Liver (tissue), 9 donors: ENCODE data around the gene AHRR. TPM values are rescaled to one million over a fixed set of nuclear protein-coding genes. Genes with fewer than 3 reads are reported as not detected.

Experiments used
- DNase-seq: peaks from one replicate; pipeline ENCODE4 v3.0.0-alpha.2; 2017; ENCODE audit warnings: low spot score
- H3K27ac ChIP-seq, 2 donors: one replicate each; pipeline ENCODE4 v1.7.0; 2013; ENCODE audit warnings: inconsistent platforms in 2 of 2, low read length in 2 of 2, control low read depth in 1 of 2, low read depth in 1 of 2, mild to moderate bottlenecking in 1 of 2
- H3K27me3 ChIP-seq, 4 donors: one replicate each; pipeline versions ENCODE4 v1.6.1 to v1.7.0; 2013; ENCODE audit warnings: low read length in 3 of 4, inconsistent platforms in 1 of 4, mild to moderate bottlenecking in 1 of 4, moderate library complexity in 1 of 4; ENCODE audit not compliant: control insufficient read depth in 4 of 4, insufficient read depth in 4 of 4
- H3K36me3 ChIP-seq, 4 donors: one replicate each; pipeline versions ENCODE4 v1.6.1 to v1.7.0; 2013; ENCODE audit warnings: low read length in 3 of 4, mild to moderate bottlenecking in 3 of 4, low read depth in 1 of 4, moderate library complexity in 1 of 4; ENCODE audit not compliant: control insufficient read depth in 4 of 4, insufficient read depth in 3 of 4
- H3K4me1 ChIP-seq, 4 donors: one replicate each; pipeline versions ENCODE4 v1.6.1 to v1.7.0; 2013; ENCODE audit warnings: low read length in 3 of 4, mild to moderate bottlenecking in 3 of 4, moderate library complexity in 1 of 4; ENCODE audit not compliant: control insufficient read depth in 4 of 4, insufficient read depth in 4 of 4
- H3K4me3 ChIP-seq, 3 donors: one replicate each; pipeline versions ENCODE4 v1.6.1 to v1.7.0; 2013; ENCODE audit warnings: low read length in 3 of 3, control low read depth in 1 of 3, low read depth in 1 of 3, mild to moderate bottlenecking in 1 of 3
- H3K9ac ChIP-seq, 2 donors: one replicate each; pipeline ENCODE4 v1.7.0; 2013; ENCODE audit warnings: low read length in 2 of 2, mild to moderate bottlenecking in 2 of 2, moderate library complexity in 2 of 2, control low read depth in 1 of 2, low read depth in 1 of 2
- H3K9me3 ChIP-seq, 4 donors: one replicate each; pipeline versions ENCODE4 v1.6.1 to v1.7.0; 2013; ENCODE audit warnings: low read length in 3 of 4; ENCODE audit not compliant: control insufficient read depth in 4 of 4
- ATF3 ChIP-seq: IDR thresholded peaks from 2 replicates; pipeline ENCODE4 v1.6.1; 2016; ENCODE audit warnings: antibody characterized with exemption
- CTCF ChIP-seq: fragments of 150-350 bp; IDR thresholded peaks from 2 replicates; pipeline ENCODE4 v1.5.1; 2017; ENCODE audit warnings: improper control_type of control experiment, low read depth, low read length; ENCODE audit not compliant: missing input control
- FOXA2 ChIP-seq: IDR thresholded peaks from 2 replicates; pipeline ENCODE4 v1.6.1; 2016; ENCODE audit warnings: antibody characterized with exemption
- GABPA ChIP-seq, 2 donors: IDR thresholded peaks in 1 of 2; conservative IDR thresholded peaks in 1 of 2; 2 replicates each; pipeline ENCODE4 v1.6.1; 2016; ENCODE audit warnings: antibody characterized with exemption in 2 of 2, mild to moderate bottlenecking in 1 of 2, moderate library complexity in 1 of 2
- HNF4A ChIP-seq, 2 donors: conservative IDR thresholded peaks; 2 replicates each; pipeline ENCODE4 v1.6.1; 2016; ENCODE audit warnings: antibody characterized with exemption in 2 of 2, mild to moderate bottlenecking in 2 of 2
- HNF4G ChIP-seq: IDR thresholded peaks from 2 replicates; pipeline ENCODE4 v1.6.1; 2016; ENCODE audit warnings: antibody characterized with exemption
- JUND ChIP-seq, 2 donors: IDR thresholded peaks; 2 replicates each; pipeline ENCODE4 v1.6.1; 2016; ENCODE audit warnings: antibody characterized with exemption in 2 of 2
- MAX ChIP-seq: IDR thresholded peaks from 2 replicates; pipeline ENCODE4 v1.6.1; 2016; ENCODE audit warnings: antibody characterized with exemption
- NR2F2 ChIP-seq: IDR thresholded peaks from 2 replicates; pipeline ENCODE4 v1.6.1; 2016; ENCODE audit warnings: antibody characterized with exemption
- RAD21 ChIP-seq, 2 donors: IDR thresholded peaks; 2 replicates each; pipeline ENCODE4 v1.6.1; 2016; ENCODE audit warnings: antibody characterized with exemption in 2 of 2, mild to moderate bottlenecking in 2 of 2
- REST ChIP-seq: IDR thresholded peaks from 2 replicates; pipeline ENCODE4 v1.6.1; 2016; ENCODE audit warnings: antibody characterized with exemption, mild to moderate bottlenecking
- RXRA ChIP-seq, 2 donors: IDR thresholded peaks; 2 replicates each; pipeline ENCODE4 v1.6.1; 2017 to 2018; ENCODE audit warnings: antibody characterized with exemption in 2 of 2, mild to moderate bottlenecking in 1 of 2
- SP1 ChIP-seq: IDR thresholded peaks from 2 replicates; pipeline ENCODE4 v1.6.1; 2018; ENCODE audit warnings: antibody characterized with exemption, mild to moderate bottlenecking
- TAF1 ChIP-seq: conservative IDR thresholded peaks from 2 replicates; pipeline ENCODE4 v1.6.1; 2016; ENCODE audit warnings: antibody characterized with exemption, mild to moderate bottlenecking
- ZBTB33 ChIP-seq: IDR thresholded peaks from 2 replicates; pipeline ENCODE4 v1.6.1; 2016; ENCODE audit warnings: antibody characterized with exemption
- WGBS: extraction: QIAGEN DNeasy Blood & Tissue Kit; methylation state at CpG from one replicate; pipeline ENCODE4 v1.1.7; 2013; 5-methylcytosine and 5-hydroxymethylcytosine counted together
- polyA plus RNA-seq, 2 donors: library from polyadenylated mRNA; stranded (reverse) in 1 of 2; unstranded in 1 of 2; fragments of 200-250 nt in 1 of 2; fragments of >200 nt in 1 of 2; fragmentation: Nextera tagmentation in 1 of 2; extraction: Ambion mirVana in 1 of 2; gene quantifications; one replicate each; pipeline versions ENCODE4 v1.2.1 to v1.2.3, GENCODE V29; 2013 to 2015
- total RNA-seq, 2 donors: library from RNA; depleted of rRNA; stranded (reverse); fragments of >200 nt; gene quantifications; one replicate each; pipeline ENCODE4 v1.2.3, GENCODE V29; 2014
- donor health status: healthy.
- donor health status: healthy.
- donor health status: healthy.
- donor health status: healthy.
- donor health status: healthy.

Gene AHRR
- total and polyA plus RNA-seq, 4 donors, result 0.15 to 0.47 (median 0.24) TPM

- no peak overlapping the region for H3K9ac ChIP-seq
- H3K27me3 ChIP-seq, result no peaks in the 10 kb centered on the region
- DNase-seq, result no peak
- no peaks in the 10 kb centered on the region for H3K9me3 ChIP-seq
- TF ChIP-seq HNF4G (no peak), JUND (IDR thresholded peaks at IDR 0.05) (no peak), HNF4A (conservative IDR thresholded peaks at IDR 0.05) (no peak), RXRA (IDR thresholded peaks at IDR 0.05) (no peak), SP1 (no peak), ATF3 (no peak), GABPA (IDR thresholded peaks at IDR 0.05 in 1 of 2, conservative IDR thresholded peaks at IDR 0.05 in 1 of 2) (no peak), CTCF (no peak), ZBTB33 (no peak), MAX (no peak)
- peaks cover 0 to 1% (median 0%) of the 10 kb centered on the region in 4 donors for H3K36me3 ChIP-seq
- H3K27ac ChIP-seq, result no peak overlapping the region
- no peaks in the 10 kb centered on the region for H3K4me1 ChIP-seq
- no peak overlapping the region for H3K4me3 ChIP-seq
- WGBS, result 86% methylated on average over 32 of the region's 32 CpGs
These were observed 101.1 kb downstream of the AHRR start for GRCh38 chr5:422323-423232.

- no peaks in the 10 kb centered on the region for H3K27me3 ChIP-seq
- H3K36me3 ChIP-seq, result peaks cover 0 to 1% (median 0%) of the 10 kb centered on the region in 4 donors
- DNase-seq, result no peak
- H3K4me3 ChIP-seq, result no peak overlapping the region
- H3K9ac ChIP-seq, result no peak overlapping the region
- no peak overlapping the region for H3K27ac ChIP-seq
- TF ChIP-seq ATF3, result no peak
- no peak for TF ChIP-seq CTCF
- TF ChIP-seq FOXA2, result no peak
- no peak for TF ChIP-seq RAD21 (IDR thresholded peaks at IDR 0.05)
- TF ChIP-seq TAF1, result no peak
- TF ChIP-seq NR2F2, result no peak
- no peak for TF ChIP-seq REST
- TF ChIP-seq SP1, result no peak
- WGBS, result 83% methylated on average over 9 of the region's 9 CpGs
- H3K9me3 ChIP-seq, result no peaks in the 10 kb centered on the region
- H3K4me1 ChIP-seq, result no peaks in the 10 kb centered on the region
These were observed 101.7 kb downstream of the AHRR start for GRCh38 chr5:423233-423565.
